HFF-Myc (cell line): ENCODE results near the gene VDR.

Experiments used
- DNase-seq: peaks from one replicate; pipeline ENCODE4 v3.0.0-alpha.2; 2011; ENCODE audit warnings: low read depth; ENCODE audit errors: extremely low read depth
- H3K4me3 ChIP-seq: replicated peaks from 2 replicates; pipeline ENCODE4 v1.5.1; 2011; ENCODE audit warnings: low read depth, mild to moderate bottlenecking, control low read depth, low read length
- CTCF ChIP-seq: IDR thresholded peaks from 2 replicates; pipeline ENCODE4 v1.5.1; 2012; ENCODE audit warnings: mild to moderate bottlenecking, low read depth, low read length, control low read depth; ENCODE audit errors: missing control alignments

Gene VDR

GRCh38 chr12:47825173-47825639 lies 79.6 kb downstream of the VDR start:
- DNase-seq: no peak
- no peak overlapping the region for H3K4me3 ChIP-seq
- TF ChIP-seq CTCF: no peak

- no peak for TF ChIP-seq CTCF
- no peak overlapping the region for H3K4me3 ChIP-seq
Observed at GRCh38 chr12:47824635-47825034, 80.2 kb downstream of the VDR start.

GRCh38 chr12:47824198-47824597 lies 80.6 kb downstream of the VDR start:
- no peak for TF ChIP-seq CTCF
- no peak for DNase-seq
- no peak overlapping the region for H3K4me3 ChIP-seq

More at GRCh38 chr12:47824635-47825034, 80.2 kb downstream of the VDR start:
- DNase-seq: no peak

- no peak for DNase-seq
- TF ChIP-seq CTCF: no peak
- no peak overlapping the region for H3K4me3 ChIP-seq
Observed at GRCh38 chr12:47823422-47824086, 81.2 kb downstream of the VDR start.

GRCh38 chr12:47822863-47823262 lies 81.9 kb downstream of the VDR start:
- no peak for TF ChIP-seq CTCF
- no peak overlapping the region for H3K4me3 ChIP-seq
- DNase-seq: no peak

DNA sequence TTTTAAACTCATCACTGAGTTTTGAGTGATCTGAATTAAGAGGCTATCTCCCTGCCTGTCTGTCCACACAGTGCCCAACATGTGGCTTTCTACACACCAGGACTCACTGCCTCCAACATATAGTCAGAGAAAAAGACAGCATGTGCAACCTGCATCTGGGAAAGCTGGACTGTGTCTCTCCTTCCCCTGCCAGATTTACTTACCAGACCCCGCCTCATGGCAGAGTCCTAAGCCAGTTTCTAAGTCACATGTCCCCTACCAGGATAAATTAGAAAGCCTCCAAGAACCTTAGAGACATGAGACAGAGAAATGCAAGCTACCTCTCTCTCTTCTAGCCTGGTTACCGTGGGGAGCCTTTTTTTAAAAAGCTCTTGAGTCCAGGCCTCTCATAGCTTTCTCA lies 82.4 kb downstream of the VDR start:
- TF ChIP-seq CTCF: no peak
- no peak for DNase-seq
- no peak overlapping the region for H3K4me3 ChIP-seq

- DNase-seq: no peak
- no peak overlapping the region for H3K4me3 ChIP-seq
- no peak for TF ChIP-seq CTCF
Observed at GRCh38 chr12:47821346-47821706, 83.5 kb downstream of the VDR start.
